Subcutaneous abdominal adipose tissue (tissue), 5 donors: ENCODE results near the gene SCRN2.

Experiments
- H3K27ac ChIP-seq: one replicate; pipeline ENCODE4 v1.7.0; 2013; ENCODE audit warnings: low read depth, mild to moderate bottlenecking, inconsistent platforms, low read length, moderate library complexity
- H3K27me3 ChIP-seq, 5 donors: one replicate each; pipeline ENCODE4 v1.7.0; 2013; ENCODE audit warnings: low read length in 5 of 5, inconsistent platforms in 1 of 5; ENCODE audit not compliant: control insufficient read depth in 5 of 5, insufficient read depth in 4 of 5
- H3K36me3 ChIP-seq, 5 donors: one replicate each; pipeline ENCODE4 v1.7.0; 2013; ENCODE audit warnings: low read length in 5 of 5; ENCODE audit not compliant: control insufficient read depth in 5 of 5, insufficient read depth in 5 of 5
- H3K4me1 ChIP-seq, 5 donors: one replicate each; pipeline ENCODE4 v1.7.0; 2013; ENCODE audit warnings: low read length in 5 of 5, mild to moderate bottlenecking in 3 of 5, moderate library complexity in 1 of 5; ENCODE audit not compliant: control insufficient read depth in 5 of 5, insufficient read depth in 5 of 5
- H3K4me3 ChIP-seq, 5 donors: one replicate each; pipeline ENCODE4 v1.7.0; 2013; ENCODE audit warnings: low read length in 5 of 5, low read depth in 1 of 5
- H3K9ac ChIP-seq, 5 donors: one replicate each; pipeline ENCODE4 v1.7.0; 2013; ENCODE audit warnings: low read length in 5 of 5, mild to moderate bottlenecking in 4 of 5, moderate library complexity in 3 of 5
- H3K9me3 ChIP-seq, 5 donors: one replicate each; pipeline ENCODE4 v1.7.0; 2013; ENCODE audit warnings: low read length in 5 of 5; ENCODE audit not compliant: control insufficient read depth in 5 of 5
- donor health status: healthy.
- donor health status: healthy.
- donor health status: healthy.
- donor health status: healthy.
- donor health status: healthy.

The SCRN2 gene

GRCh38 chr17:47821424-47822391, 19.4 kb downstream of the SCRN2 start, which contains the start of gene OSBPL7:
Gene OSBPL7, minus strand, starts transcription at chr17:47821794. Its CDS starts 1,516 bp downstream, at chr17:47820278.
- Histone ChIP-seq H3K9me3 (no peaks in the 10 kb centered on the region), H3K4me3 (peak within 1 kb of the TSS; percentile 63 to 82 (median 74)), H3K27ac (no peak within 1 kb of the TSS), H3K36me3 (peaks cover 0 to 60% (median 53%) of the 10 kb centered on the region in 5 donors), H3K9ac (peak within 1 kb of the TSS in 4 of 5 donors; percentile 26 to 79 (median 74)), H3K4me1 (peaks cover 2 to 29% (median 22%) of the 10 kb centered on the region in 5 donors), H3K27me3 (peaks cover 0 to 7% (median 0%) of the 10 kb centered on the region in 5 donors)

DNA sequence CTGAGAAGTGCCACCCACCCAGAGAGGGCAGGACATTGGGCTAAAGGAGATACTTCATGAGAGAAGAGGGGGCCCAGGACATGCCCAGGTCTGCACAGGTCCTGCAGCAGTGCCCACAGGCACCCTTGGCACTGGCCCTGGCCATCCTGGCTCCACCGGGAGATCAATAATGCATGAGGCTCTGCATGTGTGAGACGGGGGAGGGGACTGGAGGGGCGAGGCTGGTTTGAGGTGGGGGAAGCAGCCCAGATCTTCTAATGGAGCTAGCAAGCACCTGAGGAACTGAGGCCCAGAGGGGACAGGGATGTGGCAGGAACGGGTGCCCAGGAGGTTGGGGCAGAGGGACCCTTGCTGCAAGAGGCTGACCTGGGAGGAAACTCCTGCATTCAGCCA, 20.0 kb downstream of the SCRN2 start:
- Histone ChIP-seq H3K36me3 (peaks cover 0 to 60% (median 53%) of the 10 kb centered on the region in 5 donors), H3K4me3 (peak overlapping the region; percentile 63 to 82 (median 74)), H3K9me3 (no peaks in the 10 kb centered on the region), H3K27me3 (peaks cover 0 to 7% (median 0%) of the 10 kb centered on the region in 5 donors), H3K27ac (no peak overlapping the region), H3K4me1 (peaks cover 2 to 29% (median 22%) of the 10 kb centered on the region in 5 donors), H3K9ac (peak overlapping the region in 3 of 5 donors; percentile 69 to 79 (median 78))

DNA sequence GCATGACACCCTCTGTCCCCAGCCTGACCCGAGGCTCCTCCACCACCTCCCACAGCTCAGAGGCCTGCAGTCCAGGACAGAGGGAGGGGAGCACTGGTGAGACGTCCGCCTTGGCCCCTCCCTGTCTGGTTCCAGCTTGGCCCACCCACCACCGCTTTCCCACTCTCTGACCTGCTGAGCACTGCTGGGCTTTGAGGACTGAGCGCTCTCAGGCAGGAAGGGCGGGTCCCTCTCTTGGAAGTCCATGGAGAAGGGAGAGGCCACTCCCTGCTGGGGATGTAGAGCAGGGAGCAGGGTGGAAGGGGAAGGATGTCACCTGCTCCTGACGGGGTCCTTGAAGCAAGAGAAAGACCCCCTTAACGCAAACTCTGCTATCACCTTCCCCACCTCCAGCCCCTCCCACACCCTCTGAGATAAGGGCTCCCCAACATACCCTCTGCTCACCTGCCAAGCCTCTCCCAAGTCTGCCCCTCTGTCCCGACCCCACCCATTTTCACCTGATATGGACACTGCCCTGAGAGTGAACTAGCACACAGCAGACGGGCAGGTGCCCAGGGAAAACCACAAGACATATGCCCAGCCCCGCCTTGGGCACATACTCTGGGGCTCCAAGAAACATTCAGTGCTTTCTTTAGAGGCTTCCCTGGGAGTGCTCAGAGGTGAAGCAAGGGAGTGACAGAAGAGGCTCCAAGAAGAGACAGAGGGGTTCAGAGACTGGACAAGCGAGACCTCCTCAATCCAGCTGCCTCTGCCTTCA, 20.9 kb downstream of the SCRN2 start:
- H3K36me3 ChIP-seq = peaks cover 0 to 62% (median 47%) of the 10 kb centered on the region in 5 donors

DNA sequence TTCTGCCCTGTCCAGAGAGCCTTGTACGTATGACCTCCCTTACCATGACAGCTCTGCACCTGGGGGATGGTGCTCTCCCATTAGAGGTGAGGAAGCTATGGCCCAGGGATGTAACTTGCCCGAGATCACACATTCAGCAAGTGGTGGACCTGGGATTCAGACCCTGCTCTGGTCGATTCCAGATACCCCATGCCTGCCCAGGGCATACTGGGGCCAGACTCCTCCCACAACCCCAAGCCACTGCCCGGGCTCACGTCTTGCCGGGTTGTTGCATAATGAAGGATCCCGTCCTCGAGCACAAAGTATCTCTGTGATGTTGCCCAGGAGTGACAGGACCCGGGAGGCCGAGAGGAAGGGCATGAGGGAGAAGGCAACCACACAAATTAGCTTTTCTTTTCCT, 21.6 kb downstream of the SCRN2 start:
- Histone ChIP-seq H3K27ac (no peak overlapping the region), H3K9me3 (no peaks in the 10 kb centered on the region), H3K4me1 (peaks cover 2 to 29% (median 22%) of the 10 kb centered on the region in 5 donors), H3K4me3 (no peak overlapping the region), H3K9ac (no peak overlapping the region), H3K27me3 (peaks cover 0 to 7% (median 0%) of the 10 kb centered on the region in 5 donors), H3K36me3 (peaks cover 0 to 67% (median 52%) of the 10 kb centered on the region in 5 donors)

More for the DNA sequence above, 20.9 kb downstream of the SCRN2 start:
- H3K4me1 ChIP-seq = peaks cover 2 to 29% (median 22%) of the 10 kb centered on the region in 5 donors
- H3K9ac ChIP-seq = peak overlapping the region in 1 of 5 donors; percentile 79
- H3K4me3 ChIP-seq = peak overlapping the region in 2 of 5 donors; percentile 63 to 74
- no peaks in the 10 kb centered on the region for H3K9me3 ChIP-seq
- H3K27me3 ChIP-seq = peaks cover 0 to 7% (median 0%) of the 10 kb centered on the region in 5 donors
- no peak overlapping the region for H3K27ac ChIP-seq

- Histone ChIP-seq H3K4me1 (peaks cover 2 to 29% (median 22%) of the 10 kb centered on the region in 5 donors), H3K9me3 (no peaks in the 10 kb centered on the region), H3K36me3 (peaks cover 0 to 67% (median 48%) of the 10 kb centered on the region in 5 donors)
These were observed 22.9 kb downstream of the SCRN2 start for GRCh38 chr17:47818002-47818695.

GRCh38 chr17:47816947-47817346, 24.1 kb downstream of the SCRN2 start:
- Histone ChIP-seq H3K4me1 (peaks cover 0 to 21% (median 15%) of the 10 kb centered on the region in 5 donors), H3K9ac (no peak overlapping the region), H3K9me3 (no peaks in the 10 kb centered on the region), H3K36me3 (peaks cover 0 to 75% (median 53%) of the 10 kb centered on the region in 5 donors), H3K27me3 (peaks cover 0 to 7% (median 0%) of the 10 kb centered on the region in 5 donors), H3K4me3 (no peak overlapping the region), H3K27ac (no peak overlapping the region)

More at GRCh38 chr17:47818002-47818695, 22.9 kb downstream of the SCRN2 start:
- H3K27ac ChIP-seq = no peak overlapping the region
- no peak overlapping the region for H3K9ac ChIP-seq
- peaks cover 0 to 7% (median 0%) of the 10 kb centered on the region in 5 donors for H3K27me3 ChIP-seq
- no peak overlapping the region for H3K4me3 ChIP-seq

GRCh38 chr17:47816111-47816735, 24.9 kb downstream of the SCRN2 start:
- Histone ChIP-seq H3K4me1 (peaks cover 0 to 17% (median 13%) of the 10 kb centered on the region in 5 donors), H3K4me3 (no peak overlapping the region), H3K27ac (no peak overlapping the region), H3K9me3 (no peaks in the 10 kb centered on the region), H3K9ac (no peak overlapping the region), H3K27me3 (peaks cover 0 to 7% (median 0%) of the 10 kb centered on the region in 5 donors), H3K36me3 (peaks cover 0 to 78% (median 53%) of the 10 kb centered on the region in 5 donors)

- H3K9me3 ChIP-seq = no peaks in the 10 kb centered on the region
- H3K36me3 ChIP-seq = peaks cover 0 to 86% (median 59%) of the 10 kb centered on the region in 5 donors
- H3K4me1 ChIP-seq = peaks cover 0 to 14% (median 8%) of the 10 kb centered on the region in 5 donors
- no peak overlapping the region for H3K9ac ChIP-seq
- peaks cover 0 to 4% (median 0%) of the 10 kb centered on the region in 5 donors for H3K27me3 ChIP-seq
- no peak overlapping the region for H3K4me3 ChIP-seq
- no peak overlapping the region for H3K27ac ChIP-seq
These were observed 25.8 kb downstream of the SCRN2 start for GRCh38 chr17:47815106-47815918.
